Thoracic aorta (tissue), 2 donors: ENCODE measurements around the gene MAPRE3. TPM values are rescaled to one million over a fixed set of nuclear protein-coding genes. Genes with fewer than 3 reads are reported as not detected.

ENCODE experiments used
- ATAC-seq: fragments of 150-250 bp; one replicate; pipeline ENCODE4 v1.8.0; 2017; ENCODE audit warnings: low read depth; ENCODE audit not compliant: insufficient number of reproducible peaks, low FRiP score
- DNase-seq: peaks from one replicate; pipeline ENCODE4 v3.0.0-alpha.2; 2020; ENCODE audit warnings: low spot score
- H3K27ac ChIP-seq, 2 donors: fragments of 200-600 bp; sonication (generic); 1 replicate in 1 of 2; 2 replicates in 1 of 2; pipeline ENCODE4 v1.5.1; 2016; ENCODE audit warnings: mild to moderate bottlenecking in 2 of 2, moderate library complexity in 2 of 2
- H3K27me3 ChIP-seq: fragments of 200-600 bp; sonication (generic); replicated peaks from 2 replicates; pipeline ENCODE4 v1.6.0; 2016; ENCODE audit warnings: mild to moderate bottlenecking; ENCODE audit not compliant: insufficient read depth
- H3K36me3 ChIP-seq: fragments of 200-600 bp; sonication (generic); one replicate; pipeline ENCODE4 v1.5.1; 2016
- H3K4me1 ChIP-seq, 2 donors: fragments of 200-600 bp; sonication (generic); 1 replicate in 1 of 2; 2 replicates in 1 of 2; pipeline versions ENCODE4 v1.5.1 to v1.6.0; 2016; ENCODE audit warnings: low read depth in 2 of 2, mild to moderate bottlenecking in 1 of 2; ENCODE audit not compliant: control insufficient read depth in 1 of 2
- H3K4me3 ChIP-seq: fragments of 200-600 bp; sonication (generic); 2 replicates; pipeline ENCODE4 v1.5.1; 2016; ENCODE audit warnings: mild to moderate bottlenecking
- H3K9me3 ChIP-seq: fragments of 200-600 bp; sonication (generic); 2 replicates; pipeline ENCODE4 v1.5.1; 2016
- total RNA-seq, 2 donors: library from RNA; depleted of rRNA; stranded (reverse); fragments of >200 nt; gene quantifications; one replicate each; pipeline versions ENCODE4 v1.1.0 to v1.2.3, GENCODE V29; 2016
- TF ChIP-seq, protein P1 (sequence below): fragments of 200-600 bp; sonication (generic); IDR thresholded peaks from one replicate; pipeline ENCODE4 v1.5.1; 2019; ENCODE audit warnings: antibody characterized with exemption

Gene MAPRE3
- total RNA-seq, 2 donors from 2014 or later = 9.1 to 29.9 TPM

DNA sequence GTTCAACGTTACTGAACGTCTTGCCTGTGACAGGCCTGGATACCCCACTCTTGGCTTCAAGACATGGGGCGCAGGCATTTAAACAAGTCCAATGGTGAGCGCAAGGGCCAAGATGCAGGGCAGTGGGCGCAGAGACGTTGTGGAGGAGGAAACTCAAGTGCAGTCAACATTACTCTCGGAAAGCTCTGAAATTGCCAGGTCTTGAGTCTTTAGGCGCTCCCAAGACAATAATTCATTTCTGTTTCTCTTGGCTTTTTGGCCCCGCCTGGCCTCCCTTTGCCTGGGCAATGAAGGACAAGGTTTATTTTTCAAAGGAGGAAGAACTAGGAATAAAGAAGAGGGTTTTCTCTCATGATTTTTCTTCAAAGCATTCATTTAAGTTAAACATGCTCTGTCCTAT is 49.0 kb downstream of the MAPRE3 start:
- no peaks in the 10 kb centered on the region for H3K9me3 ChIP-seq
- DNase-seq (no peak), ATAC-seq (no peak)
- no peak overlapping the region for H3K27ac ChIP-seq
- TF ChIP-seq, protein P1, sequence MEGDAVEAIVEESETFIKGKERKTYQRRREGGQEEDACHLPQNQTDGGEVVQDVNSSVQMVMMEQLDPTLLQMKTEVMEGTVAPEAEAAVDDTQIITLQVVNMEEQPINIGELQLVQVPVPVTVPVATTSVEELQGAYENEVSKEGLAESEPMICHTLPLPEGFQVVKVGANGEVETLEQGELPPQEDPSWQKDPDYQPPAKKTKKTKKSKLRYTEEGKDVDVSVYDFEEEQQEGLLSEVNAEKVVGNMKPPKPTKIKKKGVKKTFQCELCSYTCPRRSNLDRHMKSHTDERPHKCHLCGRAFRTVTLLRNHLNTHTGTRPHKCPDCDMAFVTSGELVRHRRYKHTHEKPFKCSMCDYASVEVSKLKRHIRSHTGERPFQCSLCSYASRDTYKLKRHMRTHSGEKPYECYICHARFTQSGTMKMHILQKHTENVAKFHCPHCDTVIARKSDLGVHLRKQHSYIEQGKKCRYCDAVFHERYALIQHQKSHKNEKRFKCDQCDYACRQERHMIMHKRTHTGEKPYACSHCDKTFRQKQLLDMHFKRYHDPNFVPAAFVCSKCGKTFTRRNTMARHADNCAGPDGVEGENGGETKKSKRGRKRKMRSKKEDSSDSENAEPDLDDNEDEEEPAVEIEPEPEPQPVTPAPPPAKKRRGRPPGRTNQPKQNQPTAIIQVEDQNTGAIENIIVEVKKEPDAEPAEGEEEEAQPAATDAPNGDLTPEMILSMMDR = no peak
- H3K4me3 ChIP-seq = no peak overlapping the region
- no peaks in the 10 kb centered on the region for H3K27me3 ChIP-seq
- H3K36me3 ChIP-seq = peaks cover 9% of the 10 kb centered on the region
- H3K4me1 ChIP-seq = peaks cover 0 to 21% of the 10 kb centered on the region in 2 donors

DNA sequence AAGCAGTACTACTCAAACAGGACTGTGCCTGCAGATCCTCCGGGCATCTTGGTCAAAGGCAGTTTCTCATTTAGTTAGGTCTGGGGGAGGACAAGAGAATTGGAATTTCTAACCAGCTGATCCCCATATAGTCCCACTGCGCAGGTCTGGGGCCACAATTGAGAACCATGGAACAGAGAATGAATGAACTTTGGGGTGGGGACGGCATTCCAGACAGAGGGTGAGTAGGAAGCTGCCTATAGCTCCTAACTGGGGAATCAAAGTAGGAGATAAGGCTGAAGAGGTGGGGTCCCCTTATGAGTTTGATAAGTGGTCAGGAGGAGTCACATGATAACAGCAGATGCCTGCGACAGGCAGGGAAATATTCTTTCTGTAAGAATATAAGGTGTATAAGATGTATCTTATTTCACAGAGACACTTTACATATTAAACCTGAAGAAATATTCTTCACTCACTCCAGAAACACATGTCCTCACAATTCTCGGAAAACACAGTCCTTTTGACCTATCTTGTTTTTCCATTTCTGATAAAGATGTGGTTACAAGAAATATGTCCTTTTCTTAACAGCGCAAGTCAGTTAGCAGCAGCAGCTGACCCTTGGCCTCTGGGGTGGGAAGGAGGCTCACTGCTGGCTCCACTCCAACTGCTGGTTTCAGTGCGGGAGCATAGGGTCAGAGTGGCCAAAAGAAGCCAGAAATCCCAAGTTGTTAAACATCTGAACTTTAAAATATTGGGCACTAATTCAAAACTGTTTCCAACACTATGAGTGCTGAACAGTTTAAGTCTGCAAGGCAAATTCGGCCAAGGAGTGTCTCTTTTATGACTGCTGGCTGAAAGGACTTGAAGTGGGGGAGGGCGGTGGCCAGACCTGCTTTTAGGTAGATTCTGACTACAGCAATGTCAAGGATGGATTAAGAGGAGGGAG is 49.8 kb downstream of the MAPRE3 start:
- no peak overlapping the region for H3K27ac ChIP-seq
- no peaks in the 10 kb centered on the region for H3K27me3 ChIP-seq
- no peak for DNase-seq

DNA sequence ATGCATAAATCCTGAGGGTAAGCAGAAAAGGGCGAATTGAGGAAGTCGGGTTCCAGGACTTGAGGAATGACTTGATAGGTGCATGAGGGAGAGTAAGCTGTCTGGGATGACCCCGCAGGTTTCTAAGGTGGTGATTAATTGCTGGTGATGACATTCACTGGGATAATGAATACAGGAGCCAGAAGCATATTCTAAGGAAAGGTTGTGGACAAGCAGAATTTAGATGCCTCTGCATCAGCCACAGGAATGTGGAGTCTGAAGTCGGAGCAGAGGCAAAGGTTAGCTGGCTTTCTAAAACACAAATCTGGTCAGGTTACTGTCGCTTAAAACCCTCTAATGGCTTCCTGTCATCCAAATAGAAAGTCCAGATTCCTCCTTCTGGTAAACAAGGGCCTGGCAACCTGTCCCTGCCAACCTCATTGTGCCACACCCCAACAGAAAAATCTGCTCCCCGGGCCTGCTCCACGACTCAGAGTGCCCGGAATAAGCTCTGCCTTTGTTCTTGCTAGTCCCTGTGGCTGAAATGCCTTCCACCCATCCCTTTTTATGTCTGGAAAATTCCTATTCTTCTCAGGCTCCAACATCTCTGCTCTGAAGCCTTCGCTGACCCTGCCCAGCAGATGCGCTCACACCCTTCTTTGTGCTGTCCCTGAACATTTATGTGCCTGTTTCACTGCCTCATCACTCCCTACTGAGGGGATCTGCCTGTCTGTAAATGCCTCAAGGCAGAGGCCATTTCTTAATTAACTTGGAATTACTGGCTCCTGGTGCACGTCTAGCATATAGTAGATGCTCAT is 51.0 kb downstream of the MAPRE3 start:
- Histone ChIP-seq H3K27ac (no peak overlapping the region), H3K4me1 (peaks cover 0 to 5% of the 10 kb centered on the region in 2 donors), H3K9me3 (no peaks in the 10 kb centered on the region), H3K4me3 (no peak overlapping the region), H3K36me3 (peaks cover 19% of the 10 kb centered on the region), H3K27me3 (no peaks in the 10 kb centered on the region)
- DNase-seq = no peak
- TF ChIP-seq, protein P1 = no peak
- ATAC-seq = no peak

More for the DNA sequence above, 49.8 kb downstream of the MAPRE3 start:
- no peak for ATAC-seq
- Histone ChIP-seq H3K4me3 (no peak overlapping the region), H3K9me3 (no peaks in the 10 kb centered on the region), H3K36me3 (peaks cover 9% of the 10 kb centered on the region), H3K4me1 (peaks cover 0 to 16% of the 10 kb centered on the region in 2 donors)
- TF ChIP-seq, protein P1 = no peak

DNA sequence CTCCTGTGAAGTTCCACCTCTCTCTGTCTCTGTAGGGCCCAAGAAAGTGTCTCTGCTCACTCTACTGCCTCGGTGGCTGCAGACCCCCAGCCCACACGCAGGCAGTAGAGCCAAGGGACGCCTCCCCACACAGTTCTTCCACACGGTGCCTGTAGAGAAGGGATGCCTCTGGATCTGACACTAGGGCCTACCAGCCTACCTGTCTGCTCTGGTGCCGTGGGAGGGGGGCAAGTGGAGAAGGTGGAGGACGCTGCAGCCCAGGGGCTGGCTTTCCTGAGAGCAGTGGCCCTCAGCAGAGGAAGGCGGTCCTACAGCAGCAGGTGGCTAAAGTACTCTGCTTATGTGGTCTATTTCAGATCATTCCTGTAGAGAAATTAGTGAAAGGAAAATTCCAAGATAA is 53.3 kb downstream of the MAPRE3 start:
- no peak for DNase-seq
- Histone ChIP-seq H3K4me3 (no peak overlapping the region), H3K4me1 (no peaks in the 10 kb centered on the region), H3K27me3 (no peaks in the 10 kb centered on the region), H3K36me3 (peaks cover 19% of the 10 kb centered on the region), H3K27ac (no peak overlapping the region), H3K9me3 (no peaks in the 10 kb centered on the region)
- ATAC-seq = no peak
- TF ChIP-seq, protein P1 = no peak

DNA sequence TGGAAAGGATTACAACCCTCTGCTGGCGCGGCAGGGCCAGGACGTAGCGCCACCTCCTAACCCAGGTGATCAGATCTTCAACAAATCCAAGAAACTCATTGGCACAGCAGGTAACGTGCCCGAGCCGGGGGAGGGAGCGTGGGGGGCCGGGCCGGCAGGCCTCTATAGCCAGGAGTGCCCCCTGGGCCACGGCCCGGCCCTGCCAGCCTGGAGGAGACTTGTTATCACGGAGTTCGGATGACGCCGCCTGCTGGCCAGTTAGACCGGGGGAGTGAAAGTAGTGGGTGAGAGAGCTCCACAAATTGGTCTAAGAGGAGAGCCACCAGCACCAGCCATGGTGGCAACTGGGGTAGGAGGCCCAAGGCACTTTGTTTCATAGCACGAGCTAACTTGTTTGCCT is 53.8 kb downstream of the MAPRE3 start:
- no peak for DNase-seq
- TF ChIP-seq, protein P1 = no peak
- ATAC-seq = no peak

More for the DNA sequence above, 53.8 kb downstream of the MAPRE3 start:
- Histone ChIP-seq H3K4me3 (no peak overlapping the region), H3K27me3 (no peaks in the 10 kb centered on the region), H3K27ac (no peak overlapping the region), H3K36me3 (peaks cover 19% of the 10 kb centered on the region), H3K9me3 (no peaks in the 10 kb centered on the region), H3K4me1 (no peaks in the 10 kb centered on the region)
